ENCODE results near the gene MYBPC1.

DNA sequence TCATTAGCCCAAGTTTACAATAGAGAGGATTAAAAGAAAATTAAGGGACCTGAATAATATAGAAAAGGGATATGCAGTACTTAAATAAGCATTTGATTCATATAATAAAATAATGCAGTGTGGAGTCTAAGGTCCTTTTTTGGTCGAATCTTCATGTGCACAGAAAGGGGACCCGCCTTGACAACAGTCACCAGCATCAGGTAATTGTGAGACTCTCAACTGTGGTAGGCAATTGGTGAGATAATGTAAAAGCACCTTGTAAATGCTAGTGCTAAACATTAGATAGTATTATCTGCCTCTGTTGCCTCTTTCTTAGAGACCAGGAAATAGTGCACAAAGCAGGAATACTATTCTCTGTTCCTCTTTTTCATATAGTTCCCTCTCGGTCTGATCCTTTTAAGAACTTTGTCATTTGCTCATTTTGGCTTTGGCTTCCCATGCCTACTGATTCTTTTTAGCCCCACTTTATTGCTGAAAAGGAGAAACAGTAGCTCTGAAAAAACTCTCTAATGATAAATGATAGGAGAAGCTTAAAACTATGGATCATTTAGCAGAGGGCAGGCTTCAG, 120.2 kb downstream of the MYBPC1 start:
- TF ChIP-seq, protein P1, sequence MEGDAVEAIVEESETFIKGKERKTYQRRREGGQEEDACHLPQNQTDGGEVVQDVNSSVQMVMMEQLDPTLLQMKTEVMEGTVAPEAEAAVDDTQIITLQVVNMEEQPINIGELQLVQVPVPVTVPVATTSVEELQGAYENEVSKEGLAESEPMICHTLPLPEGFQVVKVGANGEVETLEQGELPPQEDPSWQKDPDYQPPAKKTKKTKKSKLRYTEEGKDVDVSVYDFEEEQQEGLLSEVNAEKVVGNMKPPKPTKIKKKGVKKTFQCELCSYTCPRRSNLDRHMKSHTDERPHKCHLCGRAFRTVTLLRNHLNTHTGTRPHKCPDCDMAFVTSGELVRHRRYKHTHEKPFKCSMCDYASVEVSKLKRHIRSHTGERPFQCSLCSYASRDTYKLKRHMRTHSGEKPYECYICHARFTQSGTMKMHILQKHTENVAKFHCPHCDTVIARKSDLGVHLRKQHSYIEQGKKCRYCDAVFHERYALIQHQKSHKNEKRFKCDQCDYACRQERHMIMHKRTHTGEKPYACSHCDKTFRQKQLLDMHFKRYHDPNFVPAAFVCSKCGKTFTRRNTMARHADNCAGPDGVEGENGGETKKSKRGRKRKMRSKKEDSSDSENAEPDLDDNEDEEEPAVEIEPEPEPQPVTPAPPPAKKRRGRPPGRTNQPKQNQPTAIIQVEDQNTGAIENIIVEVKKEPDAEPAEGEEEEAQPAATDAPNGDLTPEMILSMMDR (IDR thresholded peaks at IDR 0.05 in 2 of 3, conservative IDR thresholded peaks at IDR 0.05 in 1 of 3; ENCODE audit: insufficient read depth in 2 of 3, low read depth in 1 of 3, low read length in 3 of 3) = no peak
- TF ChIP-seq POLR2AphosphoS2 (IDR thresholded peaks at IDR 0.05; ENCODE audit: low read length) = no peak
- TF ChIP-seq DPF2 (IDR thresholded peaks at IDR 0.05) = no peak
- no peak for TF ChIP-seq MYC (IDR thresholded peaks at IDR 0.05; ENCODE audit: low read depth, low read length)
- TF ChIP-seq MYC (CRISPR knock-in tag; IDR thresholded peaks at IDR 0.05; ENCODE audit: borderline replicate concordance, low read depth) = no peak
- TF ChIP-seq ZNF778 (CRISPR knock-in tag; IDR thresholded peaks at IDR 0.05) = no peak
- TF ChIP-seq HNRNPL (IDR thresholded peaks at IDR 0.05; ENCODE audit: low read depth, low read length) = no peak
- no peak for TF ChIP-seq RFX5 (IDR thresholded peaks at IDR 0.05; ENCODE audit: low read depth, low read length)
- TF ChIP-seq TCF7L2 (IDR thresholded peaks at IDR 0.05; ENCODE audit: low read depth, low read length) = no peak

All from K562 (cell line).